Upper lobe of left lung (tissue), 6 donors: ENCODE data around the gene ERGIC1. TPM values are rescaled to one million over a fixed set of nuclear protein-coding genes. Genes with fewer than 3 reads are reported as not detected.

Source experiments
- ATAC-seq, 2 donors: fragments of 200-7000 bp; cut with Tn5 transposase; one replicate each; pipeline ENCODE4 v1.9.1; 2022; ENCODE audit warnings: mild to moderate bottlenecking in 2 of 2, moderate library complexity in 2 of 2; ENCODE audit not compliant: low FRiP score in 2 of 2
- DNase-seq, 2 donors: peaks; one replicate each; pipeline ENCODE4 v3.0.0-alpha.2; 2019 to 2020
- H3K27ac ChIP-seq, 4 donors: fragments of 200-600 bp; sonication (generic); one replicate each; pipeline ENCODE4 v1.5.1; 2016 to 2019
- H3K27me3 ChIP-seq, 4 donors: fragments of 200-600 bp; sonication (generic); one replicate each; pipeline ENCODE4 v1.5.1; 2017 to 2019
- H3K36me3 ChIP-seq, 4 donors: fragments of 200-600 bp; sonication (generic); one replicate each; pipeline ENCODE4 v1.5.1; 2016 to 2019
- H3K4me1 ChIP-seq, 4 donors: fragments of 200-600 bp; sonication (generic); one replicate each; pipeline ENCODE4 v1.5.1; 2018 to 2019
- H3K4me3 ChIP-seq, 4 donors: fragments of 200-600 bp; sonication (generic); one replicate each; pipeline ENCODE4 v1.5.1; 2017 to 2019; ENCODE audit warnings: mild to moderate bottlenecking in 2 of 4, moderate library complexity in 1 of 4
- H3K9me3 ChIP-seq, 4 donors: fragments of 200-600 bp; sonication (generic); one replicate each; pipeline ENCODE4 v1.5.1; 2018 to 2019
- EP300 ChIP-seq, 4 donors: sonication (generic); formaldehyde crosslinking; IDR thresholded peaks; one replicate each; pipeline ENCODE4 v1.5.1; 2017; ENCODE audit warnings: antibody characterized with exemption in 4 of 4, control low read depth in 2 of 4
- POLR2A ChIP-seq, 4 donors: fragments of 450-650 bp; IDR thresholded peaks; one replicate each; pipeline ENCODE4 v1.5.1; 2016 to 2017; ENCODE audit warnings: antibody characterized with exemption in 4 of 4, mild to moderate bottlenecking in 2 of 4
- POLR2AphosphoS5 ChIP-seq, 2 donors: sonication (generic); formaldehyde crosslinking; IDR thresholded peaks; one replicate each; pipeline ENCODE4 v1.5.1; 2017; ENCODE audit warnings: antibody characterized with exemption in 2 of 2
- WGBS, 2 donors: methylation state at CpG; one replicate each; pipeline ENCODE4 v1.1.5; 2017 to 2018; 5-methylcytosine and 5-hydroxymethylcytosine counted together
- total RNA-seq, 6 donors: library from RNA; depleted of rRNA in 4 of 6; stranded (reverse); fragments of >200 nt in 4 of 6; gene quantifications; one replicate each; pipeline versions ENCODE4 v1.1.0 to v1.2.1, GENCODE V29; 2016 to 2021
- TF ChIP-seq, protein P1 (sequence below), 6 experiments: fragments of 450-650 bp in 4 of 6; fragments of 200-600 bp in 2 of 6; sonication (generic) in 2 of 6; IDR thresholded peaks; one replicate each; pipeline ENCODE4 v1.5.1; 2016 to 2019; ENCODE audit warnings: antibody characterized with exemption in 6 of 6
- donor health status: DM: no; HTN: no; CAD: no; lungs with moderate emphysema.
- donor health status: DM: no; HTN: yes; CAD: no; lungs with severe emphysema.

ERGIC1 gene
- total RNA-seq, 6 donors from 2014 or later = 158 to 225 (median 173) TPM

DNA sequence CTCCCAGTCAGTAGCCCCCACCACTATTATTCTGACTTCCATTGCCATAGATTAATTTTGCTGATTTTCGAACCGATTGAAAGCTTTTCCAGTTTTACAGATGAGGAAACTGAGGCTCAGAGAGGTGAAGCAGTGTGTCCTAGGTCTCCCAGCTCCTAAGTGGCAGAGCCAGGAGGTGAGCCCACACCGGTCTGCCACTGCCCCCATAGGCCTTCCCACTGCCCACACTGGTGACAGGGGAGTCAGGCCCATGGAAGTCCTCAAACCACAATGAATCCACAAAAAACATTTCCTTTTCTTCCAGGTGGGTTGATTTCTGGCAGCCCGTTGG lies 70.2 kb downstream of the ERGIC1 start:
- ATAC-seq = no peak
- Histone ChIP-seq H3K36me3 (peaks cover 0 to 17% (median 8%) of the 10 kb centered on the region in 4 donors), H3K4me1 (peaks cover 46 to 62% (median 55%) of the 10 kb centered on the region in 4 donors), H3K27ac (peak overlapping the region; percentile 82 to 94 (median 85)), H3K9me3 (no peaks in the 10 kb centered on the region), H3K27me3 (no peaks in the 10 kb centered on the region), H3K4me3 (no peak overlapping the region)
- WGBS, 2 donors = 70 to 71% methylated on average over 4 of the region's 4 CpGs
- DNase-seq = no peak
- TF ChIP-seq, protein P1, sequence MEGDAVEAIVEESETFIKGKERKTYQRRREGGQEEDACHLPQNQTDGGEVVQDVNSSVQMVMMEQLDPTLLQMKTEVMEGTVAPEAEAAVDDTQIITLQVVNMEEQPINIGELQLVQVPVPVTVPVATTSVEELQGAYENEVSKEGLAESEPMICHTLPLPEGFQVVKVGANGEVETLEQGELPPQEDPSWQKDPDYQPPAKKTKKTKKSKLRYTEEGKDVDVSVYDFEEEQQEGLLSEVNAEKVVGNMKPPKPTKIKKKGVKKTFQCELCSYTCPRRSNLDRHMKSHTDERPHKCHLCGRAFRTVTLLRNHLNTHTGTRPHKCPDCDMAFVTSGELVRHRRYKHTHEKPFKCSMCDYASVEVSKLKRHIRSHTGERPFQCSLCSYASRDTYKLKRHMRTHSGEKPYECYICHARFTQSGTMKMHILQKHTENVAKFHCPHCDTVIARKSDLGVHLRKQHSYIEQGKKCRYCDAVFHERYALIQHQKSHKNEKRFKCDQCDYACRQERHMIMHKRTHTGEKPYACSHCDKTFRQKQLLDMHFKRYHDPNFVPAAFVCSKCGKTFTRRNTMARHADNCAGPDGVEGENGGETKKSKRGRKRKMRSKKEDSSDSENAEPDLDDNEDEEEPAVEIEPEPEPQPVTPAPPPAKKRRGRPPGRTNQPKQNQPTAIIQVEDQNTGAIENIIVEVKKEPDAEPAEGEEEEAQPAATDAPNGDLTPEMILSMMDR (IDR thresholded peaks at IDR 0.05) = no peak
- TF ChIP-seq POLR2A (IDR thresholded peaks at IDR 0.05) (no peak), EP300 (IDR thresholded peaks at IDR 0.05) (no peak), POLR2AphosphoS5 (IDR thresholded peaks at IDR 0.05) (no peak)

DNA sequence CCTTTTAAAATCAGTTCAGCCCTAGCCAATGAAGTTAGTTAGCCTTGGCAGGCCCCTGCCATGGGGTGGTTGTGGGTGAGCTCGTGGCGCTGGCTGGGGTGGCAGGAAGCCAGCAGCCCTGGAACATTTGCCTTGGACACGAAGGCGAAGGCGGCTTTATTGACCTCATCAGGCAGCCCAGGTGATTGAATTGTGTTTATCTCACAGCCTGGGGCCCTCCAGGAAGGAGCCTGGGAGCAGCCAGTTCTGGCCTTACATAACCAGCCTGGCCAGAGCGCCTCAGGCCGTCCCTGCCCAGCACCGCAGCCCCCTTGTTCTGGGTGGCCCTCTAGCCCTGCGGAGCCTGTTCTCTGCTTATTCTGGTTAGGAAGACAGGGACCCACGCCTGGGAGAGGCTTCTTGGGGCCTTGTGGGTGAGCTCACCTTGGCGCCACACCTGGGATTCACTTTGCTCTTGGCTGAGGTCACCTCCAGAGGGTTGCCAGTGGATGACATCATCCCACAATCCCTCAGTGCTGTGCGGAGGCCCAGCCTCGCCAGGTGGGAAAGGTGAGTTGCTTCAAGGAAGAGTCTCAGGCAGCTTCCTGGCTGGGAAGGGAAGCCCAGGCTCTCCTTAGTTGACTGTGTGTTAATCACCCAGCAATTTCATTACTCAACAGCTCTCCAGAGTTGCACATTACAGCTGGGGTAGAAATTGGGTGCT lies 70.7 kb downstream of the ERGIC1 start:
- peaks cover 46 to 62% (median 57%) of the 10 kb centered on the region in 4 donors for H3K4me1 ChIP-seq
- DNase-seq (peak; percentile 86 to 89), ATAC-seq (peak; percentile 50 to 84)
- no peak overlapping the region for H3K4me3 ChIP-seq
- TF ChIP-seq, protein P1 (IDR thresholded peaks at IDR 0.05) = no peak
- TF ChIP-seq EP300 (IDR thresholded peaks at IDR 0.05) (peak in 2 of 4 donors; percentile 65 to 80), POLR2A (IDR thresholded peaks at IDR 0.05) (peak in 2 of 4 donors; percentile 42 to 47), POLR2AphosphoS5 (IDR thresholded peaks at IDR 0.05) (peak; percentile 15 to 67)
- H3K36me3 ChIP-seq = peaks cover 0 to 18% (median 8%) of the 10 kb centered on the region in 4 donors
- peak overlapping the region; percentile 82 to 94 (median 85) for H3K27ac ChIP-seq
- no peaks in the 10 kb centered on the region for H3K9me3 ChIP-seq
- H3K27me3 ChIP-seq = no peaks in the 10 kb centered on the region
- WGBS, 2 donors = 53% methylated on average over 13 of the region's 13 CpGs; no CpG with 5 or more reads in 1 of the 2 donors

DNA sequence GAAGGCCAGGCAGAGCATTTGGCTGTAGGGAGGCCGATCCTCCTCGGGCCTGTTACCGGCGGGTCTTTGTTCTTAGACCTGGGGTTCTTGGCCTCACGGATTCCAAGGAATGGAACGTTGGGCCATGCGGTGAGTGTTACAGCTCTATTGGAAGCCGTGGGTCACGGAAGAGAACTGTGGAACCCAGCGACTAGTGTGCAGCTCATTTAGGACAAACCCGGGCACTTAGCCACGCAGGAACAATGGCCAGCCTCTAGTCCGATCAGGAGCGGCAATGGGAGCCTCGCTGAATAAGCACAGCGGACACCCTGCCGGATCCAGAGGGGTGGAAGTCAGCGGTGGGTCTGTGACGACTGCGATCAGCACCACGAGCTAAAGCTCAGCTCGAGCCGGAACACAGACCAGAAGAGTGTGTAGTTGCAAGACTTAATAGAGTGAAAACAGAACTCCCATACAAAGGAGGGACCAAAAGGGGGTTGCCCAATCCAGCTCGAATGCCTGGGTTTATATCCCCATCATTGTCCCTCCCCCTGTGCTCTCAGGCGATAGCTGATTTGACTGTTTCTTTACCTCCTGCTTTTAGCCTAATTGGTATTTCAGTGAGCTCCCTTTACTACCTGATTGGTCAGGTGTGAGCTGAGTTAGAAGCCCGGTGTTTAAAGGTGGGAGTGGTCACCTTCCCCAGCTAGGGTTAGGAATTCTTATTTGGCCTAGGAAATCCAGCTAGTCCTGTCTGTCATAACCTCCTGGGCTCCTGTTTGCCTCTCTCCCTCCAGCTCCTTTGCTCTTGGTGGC lies 71.5 kb downstream of the ERGIC1 start:
- H3K27me3 ChIP-seq = no peaks in the 10 kb centered on the region
- peak overlapping the region; percentile 82 to 94 (median 85) for H3K27ac ChIP-seq
- peak in 1 of 4 donors; percentile 52 for TF ChIP-seq POLR2A (IDR thresholded peaks at IDR 0.05)
- TF ChIP-seq EP300 (IDR thresholded peaks at IDR 0.05) = no peak
- WGBS, 2 donors = 70 to 78% methylated on average over 26 of the region's 26 CpGs
- DNase-seq (no peak), ATAC-seq (no peak)
- no peak overlapping the region for H3K4me3 ChIP-seq
- H3K9me3 ChIP-seq = no peaks in the 10 kb centered on the region
- peaks cover 0 to 17% (median 5%) of the 10 kb centered on the region in 4 donors for H3K36me3 ChIP-seq
- peaks cover 45 to 57% (median 50%) of the 10 kb centered on the region in 4 donors for H3K4me1 ChIP-seq

DNA sequence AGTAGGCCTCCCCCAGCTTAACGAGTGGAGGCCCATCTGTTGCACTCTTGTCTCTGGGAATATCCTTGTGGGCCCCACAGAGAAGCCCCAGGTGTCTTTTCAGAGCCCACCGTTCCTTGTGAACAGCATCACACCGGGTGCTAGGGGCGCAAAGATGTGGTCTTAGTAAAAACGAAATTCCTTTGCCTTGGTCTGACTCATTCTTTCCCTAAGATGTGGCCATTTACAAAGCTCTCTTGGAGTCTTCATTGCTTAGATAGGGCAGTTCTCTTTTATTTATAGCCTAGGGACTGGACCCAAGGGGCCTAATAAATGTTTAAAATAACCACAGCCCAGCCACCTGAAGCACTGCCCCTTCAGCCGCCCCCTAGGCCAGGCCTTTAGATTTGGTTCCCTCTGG lies 72.4 kb downstream of the ERGIC1 start:
- DNase-seq = no peak
- ATAC-seq = no peak
- H3K4me1 ChIP-seq = peaks cover 44 to 50% (median 49%) of the 10 kb centered on the region in 4 donors
- no peaks in the 10 kb centered on the region for H3K9me3 ChIP-seq
- 80 to 97% methylated on average over 5 to 6 of the region's 6 CpGs for WGBS, 2 donors
- TF ChIP-seq, protein P1 (IDR thresholded peaks at IDR 0.05) = no peak
- TF ChIP-seq EP300 (IDR thresholded peaks at IDR 0.05) = no peak
- TF ChIP-seq POLR2AphosphoS5 (IDR thresholded peaks at IDR 0.05) = no peak
- no peak for TF ChIP-seq POLR2A (IDR thresholded peaks at IDR 0.05)
- no peak overlapping the region for H3K4me3 ChIP-seq
- no peaks in the 10 kb centered on the region for H3K27me3 ChIP-seq
- H3K36me3 ChIP-seq = peaks cover 0 to 18% (median 7%) of the 10 kb centered on the region in 4 donors
- peak overlapping the region; percentile 82 to 94 (median 85) for H3K27ac ChIP-seq

DNA sequence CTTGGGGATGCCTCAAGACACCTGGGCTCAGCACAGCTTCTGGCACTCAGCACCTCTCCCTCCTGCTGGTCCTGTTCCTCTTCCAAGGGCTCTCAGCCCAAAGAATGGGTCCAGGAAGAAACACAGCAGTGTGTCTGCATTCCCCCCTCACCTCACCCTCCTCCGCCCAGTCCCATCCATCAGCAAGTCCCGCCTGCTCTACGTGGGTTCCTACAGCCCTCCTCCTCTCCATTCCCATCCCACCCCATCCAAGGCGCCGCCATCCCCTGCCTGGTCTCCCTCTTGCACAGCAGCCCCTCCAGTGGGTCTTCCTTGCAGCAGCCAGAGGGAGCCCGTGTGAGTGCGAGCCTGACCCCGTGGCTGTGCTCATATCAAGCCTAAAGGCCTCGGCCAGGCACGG lies 72.8 kb downstream of the ERGIC1 start:
- Histone ChIP-seq H3K4me1 (peaks cover 43 to 50% (median 49%) of the 10 kb centered on the region in 4 donors), H3K9me3 (no peaks in the 10 kb centered on the region)

More for the DNA sequence above, 72.8 kb downstream of the ERGIC1 start:
- Histone ChIP-seq H3K36me3 (peaks cover 0 to 19% (median 7%) of the 10 kb centered on the region in 4 donors), H3K4me3 (no peak overlapping the region), H3K27ac (peak overlapping the region; percentile 37 to 85 (median 84)), H3K27me3 (no peaks in the 10 kb centered on the region)
- 79 to 88% methylated on average over 9 to 10 of the region's 10 CpGs for WGBS, 2 donors
- TF ChIP-seq, protein P1 (IDR thresholded peaks at IDR 0.05) = no peak
- no peak for TF ChIP-seq POLR2A (IDR thresholded peaks at IDR 0.05)
- no peak for TF ChIP-seq POLR2AphosphoS5 (IDR thresholded peaks at IDR 0.05)
- TF ChIP-seq EP300 (IDR thresholded peaks at IDR 0.05) = no peak
- DNase-seq = no peak
- ATAC-seq = no peak
